Heart left ventricle (tissue), 13 donors: ENCODE data around the gene ADGRD1.

Experiments used
- POLR2A ChIP-seq, 2 donors: fragments of 450-650 bp; IDR thresholded peaks; one replicate each; pipeline ENCODE4 v1.6.1; 2017; ENCODE audit warnings: antibody characterized with exemption in 2 of 2, mild to moderate bottlenecking in 2 of 2, moderate library complexity in 2 of 2
- TF ChIP-seq, protein P1 (sequence below), 12 donors: fragments of 200-600 bp; sonication (generic) in 4 of 12; IDR thresholded peaks; one replicate each; pipeline versions ENCODE4 v1.5.0 to v1.8.0; 2018 to 2022; ENCODE audit warnings: antibody characterized with exemption in 12 of 12, mild to moderate bottlenecking in 5 of 12
- donor health status: ischemic (EF 13 %, LVEDD 7.1; RV severe dilation, severe dysfunction).
- donor health status: DM: no; HTN: yes; CAD: no.
- donor health status: DM: no; HTN: no; CAD: no.
- donor health status: ischemic (EF 25% LVEDD 6.9; RV normal size, moderate dysfunction).
- donor health status: ischemic (EF 25% LVEDD 5.7; RV mildly dilated, moderate dysfunction).
- donor health status: ischemic (EF 35%, LVEDD 5.7; RV mildly dilated, moderate dysfunction).
- donor health status: nonischemic (EF 11% LVEDD 7.7; RV severe dilation, severe dysfunction).
- donor health status: DM: yes; HTN: yes; CAD: no.
- donor health status: PGD.
- donor health status: ischemic (EF 29% LVEDD 5.4; RV normal size, mild dysfunction).
- donor health status: nonischemic (EF 23%, LVEDD 6.1; RV moderate dilation, normal function).

DNA sequence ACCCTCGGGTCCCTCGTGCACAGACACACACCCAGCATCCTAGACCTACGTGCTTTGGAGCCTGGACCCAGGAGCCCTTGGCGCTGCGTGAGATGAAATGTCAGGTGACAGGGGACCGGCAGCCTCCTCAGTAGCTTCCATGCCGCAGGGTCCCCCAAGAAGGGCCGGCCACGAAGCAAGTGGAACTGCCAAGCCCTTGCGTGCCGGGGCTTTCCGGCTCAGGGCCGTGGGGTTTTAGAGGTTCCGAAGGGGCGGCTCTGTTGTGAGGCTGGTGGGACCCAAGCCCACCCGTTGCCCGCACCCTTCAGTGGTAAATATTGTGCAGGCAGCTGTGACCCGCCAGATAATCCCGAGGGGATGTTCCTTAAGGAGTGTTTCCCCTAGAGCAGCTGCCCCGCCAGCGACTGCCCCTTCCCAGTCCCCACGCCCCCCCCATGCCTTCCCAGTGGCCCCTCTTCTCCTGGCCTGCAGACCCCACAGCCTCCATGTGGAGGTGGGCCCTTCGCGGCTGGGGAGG is 133.7 kb downstream of the ADGRD1 start:
- TF ChIP-seq, protein P1, sequence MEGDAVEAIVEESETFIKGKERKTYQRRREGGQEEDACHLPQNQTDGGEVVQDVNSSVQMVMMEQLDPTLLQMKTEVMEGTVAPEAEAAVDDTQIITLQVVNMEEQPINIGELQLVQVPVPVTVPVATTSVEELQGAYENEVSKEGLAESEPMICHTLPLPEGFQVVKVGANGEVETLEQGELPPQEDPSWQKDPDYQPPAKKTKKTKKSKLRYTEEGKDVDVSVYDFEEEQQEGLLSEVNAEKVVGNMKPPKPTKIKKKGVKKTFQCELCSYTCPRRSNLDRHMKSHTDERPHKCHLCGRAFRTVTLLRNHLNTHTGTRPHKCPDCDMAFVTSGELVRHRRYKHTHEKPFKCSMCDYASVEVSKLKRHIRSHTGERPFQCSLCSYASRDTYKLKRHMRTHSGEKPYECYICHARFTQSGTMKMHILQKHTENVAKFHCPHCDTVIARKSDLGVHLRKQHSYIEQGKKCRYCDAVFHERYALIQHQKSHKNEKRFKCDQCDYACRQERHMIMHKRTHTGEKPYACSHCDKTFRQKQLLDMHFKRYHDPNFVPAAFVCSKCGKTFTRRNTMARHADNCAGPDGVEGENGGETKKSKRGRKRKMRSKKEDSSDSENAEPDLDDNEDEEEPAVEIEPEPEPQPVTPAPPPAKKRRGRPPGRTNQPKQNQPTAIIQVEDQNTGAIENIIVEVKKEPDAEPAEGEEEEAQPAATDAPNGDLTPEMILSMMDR (IDR thresholded peaks at IDR 0.05), result no peak
- TF ChIP-seq POLR2A (IDR thresholded peaks at IDR 0.05), result no peak
